HG03565 (cell line): ENCODE measurements around the gene ACSL4.

Experiments used
- ATAC-seq: cut with Tn5 transposase; IDR thresholded peaks from one replicate; pipeline ENCODE4 v1.9.1; 2021; ENCODE audit warnings: mild to moderate bottlenecking, moderate library complexity; ENCODE audit not compliant: unreplicated experiment

ACSL4 gene

GRCh38 chrX:109619771-109620170, 113.3 kb downstream of the ACSL4 start:
- ATAC-seq, result no peak

GRCh38 chrX:109614951-109615350, 118.1 kb downstream of the ACSL4 start:
- no peak for ATAC-seq

GRCh38 chrX:109601486-109601885, 131.6 kb downstream of the ACSL4 start:
- ATAC-seq, result no peak

- ATAC-seq, result no peak
These were observed 132.8 kb downstream of the ACSL4 start for GRCh38 chrX:109600237-109600651.

GRCh38 chrX:109596015-109596414, 137.0 kb downstream of the ACSL4 start:
- ATAC-seq, result no peak
